Naive B cell (primary cell): ENCODE results near the gene NID1. TPM values are rescaled to one million over a fixed set of nuclear protein-coding genes. Genes with fewer than 3 reads are reported as not detected.

ENCODE experiments used
- ATAC-seq, 2 donors: fragments of 150-1000 bp; cut with Tn5 transposase; 2 replicates each; pipeline ENCODE4 v1.10.0; 2021; ENCODE audit warnings: low read depth in 2 of 2, mild to moderate bottlenecking in 2 of 2, moderate library complexity in 2 of 2
- DNase-seq: peaks from one replicate; pipeline ENCODE4 v3.0.0; 2022
- H3K27ac Mint-ChIP-seq, 6 donors: one replicate each; pipeline ENCODE4 v1.8.0; 2020 to 2022; ENCODE audit warnings: mild to moderate bottlenecking in 6 of 6, mixed read lengths in 6 of 6, moderate library complexity in 5 of 6, inconsistent platforms in 2 of 6
- H3K27me3 Mint-ChIP-seq, 3 donors: one replicate each; pipeline ENCODE4 v1.8.0; 2021 to 2022; ENCODE audit warnings: mixed read lengths in 3 of 3, mild to moderate bottlenecking in 1 of 3
- H3K36me3 Mint-ChIP-seq, 2 donors: one replicate each; pipeline ENCODE4 v1.8.0; 2020 to 2022; ENCODE audit warnings: mixed read lengths in 2 of 2, inconsistent platforms in 1 of 2, mild to moderate bottlenecking in 1 of 2
- H3K4me1 Mint-ChIP-seq, 3 donors: one replicate each; pipeline ENCODE4 v1.8.0; 2020 to 2022; ENCODE audit warnings: mixed read lengths in 3 of 3, inconsistent platforms in 1 of 3, mild to moderate bottlenecking in 1 of 3, moderate library complexity in 1 of 3
- H3K4me3 Mint-ChIP-seq, 8 donors: one replicate each; pipeline ENCODE4 v1.8.0; 2020 to 2022; ENCODE audit warnings: mild to moderate bottlenecking in 8 of 8, mixed read lengths in 8 of 8, moderate library complexity in 8 of 8, inconsistent platforms in 2 of 8
- H3K9me3 Mint-ChIP-seq, 7 donors: one replicate each; pipeline ENCODE4 v1.8.0; 2020 to 2022; ENCODE audit warnings: mixed read lengths in 7 of 7, mild to moderate bottlenecking in 5 of 7, inconsistent platforms in 2 of 7, moderate library complexity in 1 of 7
- polyA plus RNA-seq, 6 donors: library from polyadenylated mRNA; unstranded; fragments of 300-500 nt; fragmentation: Illumina TruSeq; gene quantifications; one replicate each; pipeline ENCODE4 v1.2.3, GENCODE V29; 2021; ENCODE audit warnings: low read depth in 6 of 6

The NID1 gene
- polyA plus RNA-seq, 6 donors from 2014 or later: not detected

DNA sequence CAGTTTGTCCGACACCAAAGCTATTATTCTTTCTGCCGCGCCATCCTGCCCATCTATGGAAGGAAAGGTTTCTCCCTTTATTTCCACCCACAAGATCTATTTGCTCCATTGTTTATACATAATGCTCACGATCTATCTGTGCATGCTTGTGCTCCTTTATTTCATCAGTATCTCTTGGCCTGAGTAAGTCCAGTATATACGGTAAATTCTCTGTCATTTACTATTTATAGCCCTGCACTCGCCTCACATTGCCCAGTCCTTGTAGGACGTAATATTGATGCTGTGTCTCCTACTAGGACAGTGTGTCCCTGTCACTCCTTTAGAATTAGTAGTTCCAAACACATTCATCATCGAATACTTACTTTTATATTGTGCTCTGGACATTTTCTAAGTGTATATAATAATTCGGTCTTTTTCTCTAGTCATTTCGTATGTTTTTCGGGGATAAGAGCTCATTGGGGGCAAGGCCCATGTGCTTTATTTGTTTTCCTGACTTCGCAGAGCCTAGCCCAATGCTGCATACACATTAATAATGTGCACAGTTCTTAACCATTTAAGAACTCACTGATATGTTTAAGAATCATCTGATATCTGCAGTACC, 3.1 kb upstream of the NID1 start:
- ATAC-seq (no peak), DNase-seq (no peak)
- Mint-ChIP-seq H3K4me3 (no peak overlapping the region), H3K27ac (peak overlapping the region in 2 of 6 donors; percentile 11 to 98), H3K27me3 (peaks cover 12 to 34% (median 26%) of the 10 kb centered on the region in 3 donors), H3K4me1 (peaks cover 20 to 32% (median 30%) of the 10 kb centered on the region in 3 donors), H3K36me3 (peaks cover 0 to 13% of the 10 kb centered on the region in 2 donors), H3K9me3 (peaks cover 0 to 10% (median 3%) of the 10 kb centered on the region in 7 donors)

- peaks cover 20 to 32% (median 30%) of the 10 kb centered on the region in 3 donors for H3K4me1 Mint-ChIP-seq
- H3K9me3 Mint-ChIP-seq: peaks cover 0 to 10% (median 2%) of the 10 kb centered on the region in 7 donors
- H3K36me3 Mint-ChIP-seq: peaks cover 0 to 13% of the 10 kb centered on the region in 2 donors
- peak overlapping the region in 5 of 6 donors; percentile 61 to 98 (median 75) for H3K27ac Mint-ChIP-seq
- peak overlapping the region; percentile 7 to 84 (median 74) for H3K4me3 Mint-ChIP-seq
- peak; percentile 96 to 97 for ATAC-seq
- peaks cover 14 to 44% (median 27%) of the 10 kb centered on the region in 3 donors for H3K27me3 Mint-ChIP-seq
- DNase-seq: peak; percentile 90
Measured at GRCh38 chr1:236066828-236067386, 2.0 kb upstream of the NID1 start.

DNA sequence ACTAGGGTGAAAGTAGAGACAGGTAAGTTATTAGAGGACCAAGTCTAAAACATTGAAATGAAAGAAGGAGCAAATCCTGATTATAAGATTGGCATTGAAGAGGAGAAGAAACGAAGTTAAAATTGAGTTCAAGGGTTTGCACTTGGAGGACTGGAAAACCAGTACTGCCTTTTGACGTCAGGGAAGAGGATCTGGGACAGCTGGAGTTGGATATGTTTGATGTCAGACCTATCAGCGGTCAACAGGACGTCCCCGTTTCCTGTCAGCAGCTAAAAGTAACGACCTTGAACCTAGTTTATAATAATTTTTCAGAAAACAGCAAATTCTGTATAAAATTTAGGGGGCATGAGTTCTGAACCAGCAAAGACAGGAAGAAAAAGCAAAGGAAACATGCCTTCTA, 1.2 kb upstream of the NID1 start:
- DNase-seq: no peak
- peaks cover 0 to 8% (median 2%) of the 10 kb centered on the region in 7 donors for H3K9me3 Mint-ChIP-seq
- H3K27me3 Mint-ChIP-seq: peaks cover 20 to 49% (median 27%) of the 10 kb centered on the region in 3 donors
- ATAC-seq: no peak
- peak overlapping the region; percentile 6 to 98 (median 77) for H3K27ac Mint-ChIP-seq
- H3K4me3 Mint-ChIP-seq: peak overlapping the region; percentile 61 to 85 (median 76)
- H3K36me3 Mint-ChIP-seq: peaks cover 0 to 8% of the 10 kb centered on the region in 2 donors
- peaks cover 20 to 32% (median 30%) of the 10 kb centered on the region in 3 donors for H3K4me1 Mint-ChIP-seq

DNA sequence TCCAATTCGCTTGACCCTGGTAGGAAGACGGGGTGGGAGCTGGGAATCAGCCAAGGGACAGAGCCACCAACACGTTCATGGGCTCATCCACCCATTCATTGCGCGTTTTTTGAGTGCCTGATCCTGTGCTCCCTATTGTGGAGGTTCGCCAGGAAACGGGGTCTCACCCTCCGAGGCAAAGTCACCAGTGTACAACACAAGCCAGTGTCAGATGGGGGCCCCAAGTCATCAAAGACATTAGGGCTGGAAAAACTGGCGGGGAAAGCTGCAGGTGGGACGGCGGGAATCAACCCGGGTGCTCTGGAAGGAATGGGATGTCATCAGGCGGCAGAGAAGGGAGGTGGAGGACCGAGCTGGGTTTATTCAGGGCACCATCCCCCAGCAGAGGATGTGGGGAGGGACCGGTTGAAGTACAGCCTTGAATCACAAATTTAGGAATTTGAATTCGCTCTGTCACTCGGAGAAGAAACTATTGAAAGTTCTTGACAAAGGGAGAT, 667 bp upstream of the NID1 start:
- Mint-ChIP-seq H3K4me1 (peaks cover 20 to 32% (median 30%) of the 10 kb centered on the region in 3 donors), H3K27ac (peak overlapping the region; percentile 6 to 88 (median 77)), H3K4me3 (peak overlapping the region; percentile 61 to 85 (median 76)), H3K9me3 (peaks cover 0 to 3% (median under 1%) of the 10 kb centered on the region in 7 donors), H3K27me3 (peaks cover 24 to 44% (median 27%) of the 10 kb centered on the region in 3 donors), H3K36me3 (peaks cover 0 to 3% of the 10 kb centered on the region in 2 donors)
- no peak for DNase-seq
- no peak for ATAC-seq

GRCh38 chr1:236063919-236064673, 794 bp downstream of the NID1 start:
- H3K36me3 Mint-ChIP-seq: no peaks in the 10 kb centered on the region
- H3K27me3 Mint-ChIP-seq: peaks cover 25 to 45% (median 32%) of the 10 kb centered on the region in 3 donors
- peak overlapping the region; percentile 69 to 86 (median 78) for H3K4me3 Mint-ChIP-seq
- peaks cover 0 to 2% (median 0%) of the 10 kb centered on the region in 7 donors for H3K9me3 Mint-ChIP-seq
- H3K27ac Mint-ChIP-seq: peak overlapping the region in 3 of 6 donors; percentile 42 to 78 (median 51)
- no peak for ATAC-seq
- peaks cover 20 to 32% (median 30%) of the 10 kb centered on the region in 3 donors for H3K4me1 Mint-ChIP-seq
- DNase-seq: peak; percentile 18

- H3K4me1 Mint-ChIP-seq: peaks cover 20 to 32% (median 30%) of the 10 kb centered on the region in 3 donors
- H3K27ac Mint-ChIP-seq: peak overlapping the region in 2 of 6 donors; percentile 78 to 83
- H3K9me3 Mint-ChIP-seq: peaks cover 0 to 2% (median 0%) of the 10 kb centered on the region in 7 donors
- peak overlapping the region in 7 of 8 donors; percentile 69 to 86 (median 77) for H3K4me3 Mint-ChIP-seq
- no peak for ATAC-seq
- no peak for DNase-seq
- H3K27me3 Mint-ChIP-seq: peaks cover 25 to 48% (median 38%) of the 10 kb centered on the region in 3 donors
- no peaks in the 10 kb centered on the region for H3K36me3 Mint-ChIP-seq
Measured at GRCh38 chr1:236063551-236063918, 1.4 kb downstream of the NID1 start.

DNA sequence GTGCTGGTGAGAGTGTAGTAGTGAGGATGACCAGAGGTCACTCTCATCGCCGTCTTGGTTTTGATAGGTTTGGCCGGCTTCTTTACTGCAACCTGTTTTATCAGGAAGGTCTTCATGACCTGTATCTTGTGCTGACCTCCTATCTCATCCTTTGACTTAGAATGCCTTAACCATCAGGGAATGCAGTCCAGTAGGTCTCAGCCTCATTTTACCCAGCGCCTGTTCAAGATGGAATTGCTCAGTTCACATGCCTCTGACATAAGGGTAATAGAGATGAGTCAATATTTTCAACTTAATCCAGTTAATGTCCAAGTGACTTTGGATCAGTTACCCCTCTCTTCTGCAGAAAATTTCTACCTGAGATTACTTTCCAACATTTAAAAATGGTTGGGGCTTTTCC, 4.6 kb downstream of the NID1 start:
- Mint-ChIP-seq H3K9me3 (peaks cover 0 to 2% (median 0%) of the 10 kb centered on the region in 7 donors), H3K27me3 (peaks cover 22 to 52% (median 38%) of the 10 kb centered on the region in 3 donors), H3K27ac (no peak overlapping the region), H3K36me3 (no peaks in the 10 kb centered on the region), H3K4me3 (no peak overlapping the region), H3K4me1 (peaks cover 0 to 10% (median 9%) of the 10 kb centered on the region in 3 donors)
- DNase-seq: no peak
- no peak for ATAC-seq

DNA sequence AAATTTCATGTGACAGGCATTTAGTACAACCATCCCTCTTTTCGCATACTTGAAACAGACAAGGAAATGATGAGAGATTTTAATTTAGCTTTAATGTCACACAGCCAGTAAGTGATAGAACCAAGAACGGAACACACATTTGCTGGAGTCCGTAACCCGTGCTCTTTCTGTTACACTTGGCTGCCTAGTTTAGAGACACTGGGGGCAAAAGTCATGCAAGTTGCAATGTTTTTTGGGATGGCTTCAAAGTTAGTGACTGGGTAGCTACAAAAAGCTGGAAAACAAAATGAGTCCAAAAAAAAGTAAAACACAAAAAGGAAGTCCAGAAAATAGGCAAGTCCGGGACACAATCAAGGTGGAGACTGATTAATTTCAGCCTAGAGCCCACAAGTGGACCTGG, 5.9 kb downstream of the NID1 start:
- DNase-seq (no peak), ATAC-seq (no peak)
- Mint-ChIP-seq H3K4me1 (peaks cover 0 to 7% (median 7%) of the 10 kb centered on the region in 3 donors), H3K36me3 (no peaks in the 10 kb centered on the region), H3K9me3 (peaks cover 0 to 2% (median 0%) of the 10 kb centered on the region in 7 donors), H3K27ac (no peak overlapping the region), H3K27me3 (peaks cover 22 to 49% (median 38%) of the 10 kb centered on the region in 3 donors), H3K4me3 (no peak overlapping the region)

DNA sequence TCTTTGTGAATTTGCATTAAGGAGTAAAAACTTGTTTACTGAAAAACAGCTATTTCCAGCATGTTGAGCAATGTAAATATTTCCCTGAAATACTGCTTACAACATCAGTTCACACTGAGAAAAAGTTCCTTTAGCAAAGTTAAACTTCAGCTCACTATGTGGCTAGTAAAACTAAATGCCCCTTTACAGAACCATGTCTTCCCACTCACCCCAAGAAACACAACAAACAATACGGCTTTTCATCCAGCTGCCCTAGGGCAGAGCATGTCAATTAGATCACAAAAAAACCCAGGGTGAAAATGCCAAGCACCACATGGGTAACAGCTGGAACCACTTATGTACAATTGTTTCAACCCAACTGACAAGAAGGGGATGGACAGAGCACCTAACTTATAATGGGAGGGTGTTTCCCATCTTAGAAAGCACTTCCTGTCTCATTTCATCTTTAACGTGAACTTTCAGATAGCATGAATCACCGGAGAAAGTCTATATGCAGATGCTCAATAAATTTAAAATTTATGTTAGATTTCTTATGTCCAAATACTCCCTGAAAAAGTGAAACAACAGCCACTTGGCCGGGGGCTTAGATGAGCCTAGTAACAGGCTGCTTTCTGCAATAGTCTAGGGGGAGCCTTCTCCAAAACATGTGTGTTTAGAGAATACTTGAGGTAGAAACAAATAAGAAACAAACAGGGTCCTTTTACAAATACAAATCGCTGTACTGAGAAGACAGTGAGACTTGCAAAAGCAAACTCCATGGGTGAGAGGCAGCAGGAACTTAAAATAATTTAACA, 6.6 kb downstream of the NID1 start:
- Mint-ChIP-seq H3K4me1 (peaks cover 0 to under 1% (median 0%) of the 10 kb centered on the region in 3 donors), H3K27me3 (peaks cover 20 to 47% (median 38%) of the 10 kb centered on the region in 3 donors), H3K27ac (no peak overlapping the region), H3K4me3 (no peak overlapping the region), H3K9me3 (peaks cover 0 to 2% (median 0%) of the 10 kb centered on the region in 7 donors), H3K36me3 (no peaks in the 10 kb centered on the region)
- DNase-seq (no peak), ATAC-seq (peak; percentile 30 to 39)

GRCh38 chr1:236057546-236057945, 7.3 kb downstream of the NID1 start:
- Mint-ChIP-seq H3K27me3 (peaks cover 24 to 49% (median 43%) of the 10 kb centered on the region in 3 donors), H3K4me3 (no peak overlapping the region), H3K36me3 (no peaks in the 10 kb centered on the region), H3K4me1 (peaks cover 1 to 2% (median 1%) of the 10 kb centered on the region in 3 donors), H3K27ac (no peak overlapping the region), H3K9me3 (peaks cover 0 to 3% (median 0%) of the 10 kb centered on the region in 7 donors)
- DNase-seq (no peak), ATAC-seq (no peak)

DNA sequence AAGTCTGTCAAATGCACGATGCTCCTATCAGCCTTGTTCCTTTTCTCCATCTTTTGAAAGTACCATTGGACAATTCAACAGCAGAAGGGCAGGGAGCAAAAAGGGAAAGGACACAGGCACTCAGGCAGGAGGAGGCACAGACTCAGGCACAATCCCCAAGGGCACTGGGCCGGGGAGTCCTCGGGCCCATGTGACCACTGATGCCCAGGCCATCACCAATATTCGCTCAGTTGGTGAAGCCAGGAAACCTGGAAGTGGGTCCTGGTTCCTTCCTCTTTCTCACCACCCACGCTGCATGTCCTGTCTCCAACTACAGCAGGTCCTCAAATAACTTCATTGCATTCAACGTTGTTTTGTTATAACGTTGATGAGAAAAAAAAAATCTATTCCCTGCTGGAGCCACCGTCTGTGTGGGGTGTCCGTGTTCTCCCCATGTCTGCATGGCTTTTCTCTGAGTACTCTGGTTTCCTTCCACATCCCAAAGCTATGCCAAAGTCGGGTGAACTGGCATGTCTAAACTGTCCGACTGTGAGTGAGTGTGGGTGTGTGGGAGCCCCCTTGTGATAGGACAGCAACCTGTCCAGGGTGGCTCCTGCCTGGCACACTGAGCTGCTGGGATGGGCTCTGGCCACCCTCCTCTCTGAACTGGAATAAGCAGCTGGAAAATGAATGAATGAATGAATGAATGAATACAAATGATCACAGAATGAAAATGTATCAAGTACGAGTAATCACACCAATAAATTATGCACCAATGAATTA, 12.5 kb downstream of the NID1 start:
- H3K9me3 Mint-ChIP-seq: peaks cover 0 to 3% (median 0%) of the 10 kb centered on the region in 7 donors
- no peaks in the 10 kb centered on the region for H3K36me3 Mint-ChIP-seq
- H3K27me3 Mint-ChIP-seq: peaks cover 14 to 35% (median 14%) of the 10 kb centered on the region in 3 donors
- peak overlapping the region in 2 of 6 donors; percentile 26 to 30 for H3K27ac Mint-ChIP-seq
- peaks cover 4 to 9% (median 7%) of the 10 kb centered on the region in 3 donors for H3K4me1 Mint-ChIP-seq
- no peak for ATAC-seq
- no peak for DNase-seq
- peak overlapping the region in 1 of 8 donors; percentile 13 for H3K4me3 Mint-ChIP-seq
